HG03196 (cell line): ENCODE measurements around the gene MANBA.
A peak's percentile ranks its signal among the peaks of the same experiment; 100 is the strongest.
"Not testable (repeated sequence)": the region's sequence is repeated elsewhere in the genome, so short reads cannot be mapped to it uniquely, and the experiment has no call there.

Experiments
- ATAC-seq: cut with Tn5 transposase; IDR thresholded peaks from one replicate; pipeline ENCODE4 v1.9.1; 2021; ENCODE audit not compliant: unreplicated experiment

MANBA gene

DNA sequence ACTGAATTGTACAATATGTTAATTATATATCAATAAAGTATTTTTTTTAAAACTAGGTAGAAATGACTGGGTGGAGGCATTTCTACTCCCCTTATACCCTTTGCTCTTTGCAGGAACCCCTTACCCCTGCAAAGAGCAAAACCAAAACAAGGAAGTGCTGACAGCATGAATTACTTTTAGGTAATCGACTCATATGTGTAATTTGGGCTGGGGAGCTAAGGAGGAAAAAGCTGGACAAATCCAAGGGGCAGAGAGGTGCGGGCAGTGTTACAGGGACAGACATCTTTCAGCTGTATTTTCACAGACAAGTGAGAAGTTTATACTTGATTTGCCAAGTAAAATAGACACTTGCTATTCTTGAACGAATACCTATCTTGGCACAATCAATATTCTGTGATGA lies 35.5 kb downstream of the MANBA start:
- no peak for ATAC-seq

GRCh38 chr4:102723511-102723910 lies 37.3 kb downstream of the MANBA start:
- ATAC-seq: no peak

GRCh38 chr4:102722740-102723139 lies 38.0 kb downstream of the MANBA start:
- ATAC-seq: no peak

- ATAC-seq: not testable (repeated sequence)
These were observed 41.8 kb downstream of the MANBA start for GRCh38 chr4:102718833-102719575.

GRCh38 chr4:102717448-102718092 lies 43.2 kb downstream of the MANBA start:
- peak; percentile 58 for ATAC-seq

GRCh38 chr4:102715057-102715456 lies 45.7 kb downstream of the MANBA start:
- no peak for ATAC-seq

DNA sequence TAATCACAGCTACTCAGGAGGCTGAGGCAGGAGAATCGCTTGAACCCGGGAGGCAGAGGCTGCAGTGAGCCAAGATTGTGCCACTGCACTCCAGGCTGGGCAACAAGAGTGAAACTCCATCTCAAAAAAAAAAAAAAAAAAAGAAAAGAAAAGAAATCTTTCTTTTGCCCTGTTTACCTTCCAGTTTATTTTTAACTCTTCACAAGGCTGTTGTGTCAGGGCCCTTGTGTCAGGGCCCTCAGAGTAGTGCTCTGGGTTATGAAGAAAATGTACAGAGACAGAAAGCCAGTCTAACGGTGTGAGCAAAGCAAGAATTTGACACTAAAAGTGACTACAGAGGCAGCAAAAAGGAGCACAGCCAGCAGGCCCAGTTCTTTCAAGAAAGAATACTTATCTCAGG lies 47.0 kb downstream of the MANBA start:
- ATAC-seq: not testable (repeated sequence)

- ATAC-seq: no peak
These were observed 47.7 kb downstream of the MANBA start for GRCh38 chr4:102713096-102713495.

- ATAC-seq: no peak
These were observed 49.8 kb downstream of the MANBA start for GRCh38 chr4:102710986-102711385.

- ATAC-seq: not testable (repeated sequence)
These were observed 51.7 kb downstream of the MANBA start for GRCh38 chr4:102709060-102709459.

- ATAC-seq: no peak
These were observed 53.6 kb downstream of the MANBA start for GRCh38 chr4:102707150-102707549.

GRCh38 chr4:102705391-102705935 lies 55.3 kb downstream of the MANBA start:
- no peak for ATAC-seq

DNA sequence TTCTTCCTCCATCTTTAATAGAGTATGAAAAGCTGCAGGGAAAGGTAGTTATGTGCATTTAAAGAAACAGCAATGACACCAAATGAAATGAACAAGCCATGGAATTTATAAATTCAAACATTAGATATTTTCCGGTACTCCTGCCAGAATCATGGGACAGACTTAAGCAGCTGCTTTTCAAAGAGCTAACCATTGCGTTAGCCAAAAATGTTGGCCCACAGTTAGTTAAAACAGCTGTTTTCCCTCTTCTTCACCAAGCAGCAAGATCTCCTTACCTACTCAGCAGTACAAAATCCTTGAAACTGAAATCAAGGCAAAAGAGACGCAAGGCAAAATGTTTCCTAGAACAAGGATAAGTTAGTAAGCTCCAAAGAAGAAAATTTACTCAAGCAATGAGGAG lies 64.0 kb downstream of the MANBA start:
- ATAC-seq: no peak

GRCh38 chr4:102694791-102695190 lies 66.0 kb downstream of the MANBA start:
- ATAC-seq: no peak

DNA sequence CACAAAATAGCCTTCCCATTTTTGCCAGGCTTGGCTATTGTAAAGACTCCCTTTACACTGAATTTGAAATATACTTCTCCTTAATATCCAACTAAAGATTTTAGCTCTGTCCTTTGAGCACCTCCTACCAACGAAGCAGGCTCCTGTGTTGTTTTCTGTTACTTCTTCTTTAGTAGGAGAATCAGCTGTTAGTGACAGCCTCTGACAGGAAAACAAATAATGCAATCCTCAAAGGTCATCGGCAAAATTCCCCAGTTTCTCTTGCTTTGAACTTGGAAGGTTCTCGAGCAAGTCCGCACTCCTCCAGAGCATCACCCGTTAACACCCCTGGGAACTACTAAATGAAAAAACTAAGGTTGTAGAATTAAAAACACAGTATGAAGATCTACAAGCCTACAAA lies 66.9 kb downstream of the MANBA start:
- ATAC-seq: no peak

DNA sequence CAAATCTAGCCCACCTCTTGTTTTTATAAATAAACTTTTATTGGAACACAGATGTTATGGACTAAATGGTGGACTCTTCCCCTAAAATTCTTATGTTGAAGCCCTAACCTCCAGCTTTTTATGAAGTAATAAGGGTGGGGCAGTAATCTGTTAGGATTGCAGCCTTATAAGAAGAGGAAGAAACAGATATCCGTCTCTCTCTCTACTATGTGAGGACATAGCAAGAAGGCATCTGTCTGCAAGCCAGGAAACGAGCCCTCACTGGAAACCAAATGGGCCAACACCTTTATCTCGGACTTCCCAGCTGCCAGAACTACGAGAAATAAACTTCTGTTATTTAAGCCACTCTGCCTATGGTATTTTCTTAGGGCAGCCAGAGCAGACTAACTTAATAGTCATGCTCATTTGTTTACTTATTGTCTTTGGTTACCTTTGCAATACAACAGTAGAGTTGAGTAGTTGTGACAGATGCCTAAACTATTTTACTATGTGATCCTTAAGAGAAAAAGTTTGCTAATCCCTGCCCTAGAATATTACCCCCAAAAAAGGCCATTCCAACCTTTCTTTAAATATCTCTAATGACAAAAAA lies 67.4 kb downstream of the MANBA start:
- no peak for ATAC-seq

DNA sequence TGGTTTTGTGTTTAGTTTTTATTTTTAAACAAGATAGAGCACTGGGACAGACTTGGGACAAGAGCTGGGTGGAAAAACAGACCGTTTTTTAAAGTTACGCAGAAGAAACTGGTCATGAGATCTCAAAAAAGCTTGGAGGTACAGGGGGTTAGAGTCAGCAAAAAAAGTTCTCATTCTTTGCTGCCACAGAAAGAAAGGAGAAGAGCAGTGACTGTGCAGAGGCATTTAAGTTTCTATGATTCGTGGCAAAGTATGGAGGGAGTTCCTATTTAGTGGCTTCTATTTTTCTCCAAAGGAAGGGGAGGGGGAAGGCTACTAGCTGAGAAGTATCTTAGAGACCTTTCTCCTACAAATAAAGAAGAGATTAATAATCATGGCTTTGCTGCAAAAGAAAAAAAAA lies 68.3 kb downstream of the MANBA start:
- no peak for ATAC-seq

- ATAC-seq: peak; percentile 41
These were observed 72.8 kb downstream of the MANBA start for GRCh38 chr4:102687982-102688433.

GRCh38 chr4:102687373-102687981 lies 73.3 kb downstream of the MANBA start:
- ATAC-seq: peak; percentile 89

GRCh38 chr4:102685768-102686167 lies 75.0 kb downstream of the MANBA start:
- no peak for ATAC-seq

DNA sequence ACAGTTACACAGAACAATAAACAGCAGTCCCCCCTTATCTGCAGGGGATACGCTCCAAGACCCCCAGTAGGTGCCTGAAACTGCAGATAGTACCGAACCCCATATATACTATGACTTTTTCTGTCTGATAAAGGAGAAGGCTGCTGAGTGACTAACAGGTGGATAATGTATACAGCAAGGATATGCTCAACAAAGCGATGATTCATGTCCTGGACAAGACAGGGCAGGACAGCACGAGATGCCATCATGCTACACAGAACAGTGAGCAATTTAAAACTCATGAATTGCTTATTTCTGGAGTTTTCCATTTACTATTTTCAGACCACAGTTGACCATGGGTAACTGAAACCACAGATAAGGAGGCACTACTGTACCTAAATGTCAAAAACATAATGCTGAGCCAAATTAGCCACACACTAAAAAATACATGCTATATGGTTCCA lies 76.1 kb downstream of the MANBA start:
- no peak for ATAC-seq
